NOMO-1 treated with dmso at 0.1 percent for 144 hours (cell line): Measurements from ENCODE around the gene VAV2.

Source experiments
- DNase-seq: peaks from one replicate; lab custom pipeline; 2025; ENCODE audit not compliant: unreplicated experiment; lab: John Stamatoyannopoulos, UW

Gene VAV2

GRCh38 chr9:133956520-133957076, 35.5 kb downstream of the VAV2 start:
- DNase-seq, result no peak

GRCh38 chr9:133955821-133956411, 36.2 kb downstream of the VAV2 start:
- no peak for DNase-seq

GRCh38 chr9:133954862-133955529, 37.1 kb downstream of the VAV2 start:
- no peak for DNase-seq

- no peak for DNase-seq
Observed at GRCh38 chr9:133953976-133954709, 38.0 kb downstream of the VAV2 start.

GRCh38 chr9:133953621-133953975, 38.5 kb downstream of the VAV2 start:
- DNase-seq, result no peak

GRCh38 chr9:133952598-133953550, 39.2 kb downstream of the VAV2 start:
- no peak for DNase-seq

GRCh38 chr9:133951265-133951664, 40.9 kb downstream of the VAV2 start:
- DNase-seq, result no peak

- no peak for DNase-seq
Observed at GRCh38 chr9:133950629-133951111, 41.5 kb downstream of the VAV2 start.

- DNase-seq, result no peak
Observed at GRCh38 chr9:133950192-133950591, 41.9 kb downstream of the VAV2 start.

- no peak for DNase-seq
Observed at GRCh38 chr9:133949486-133950061, 42.5 kb downstream of the VAV2 start.

GRCh38 chr9:133948561-133949485, 43.3 kb downstream of the VAV2 start:
- no peak for DNase-seq

GRCh38 chr9:133948131-133948530, 44.0 kb downstream of the VAV2 start:
- DNase-seq, result no peak

GRCh38 chr9:133946840-133947486, 45.2 kb downstream of the VAV2 start:
- no peak for DNase-seq

GRCh38 chr9:133945977-133946753, 46.0 kb downstream of the VAV2 start:
- no peak for DNase-seq

GRCh38 chr9:133945314-133945975, 46.7 kb downstream of the VAV2 start:
- peak; percentile 20 for DNase-seq

- DNase-seq, result no peak
Observed at GRCh38 chr9:133944746-133945135, 47.4 kb downstream of the VAV2 start.
